IMR-90 (cell line): Measurements from ENCODE around the gene RTF1. TPM values are rescaled to one million over a fixed set of nuclear protein-coding genes. Genes with fewer than 3 reads are reported as not detected.

ENCODE experiments used
- ATAC-seq: fragments of 200-7000 bp; cut with Tn5 transposase; 2 replicates; pipeline ENCODE4 v1.9.1; 2020; ENCODE audit warnings: low read depth, mild to moderate bottlenecking, moderate library complexity
- BruUV-seq: library from RNA; stranded (reverse); fragments of 400-500 nt; replicated peaks from 2 replicates; lab custom pipeline; 2021; lab: Mats Ljungman, UMichigan
- CTCF ChIA-PET: fragments of 300-600 bp; formaldehyde crosslinking; extraction: SDS; loops from one replicate; lab custom pipeline; 2021; ENCODE audit warnings: antibody characterized with exemption; lab: Yijun Ruan, JAX
- POLR2A ChIA-PET: fragments of 300-600 bp; sonication (Branson Sonifier 250); formaldehyde crosslinking; loops from one replicate; lab custom pipeline; 2022; ENCODE audit warnings: antibody characterized with exemption; ENCODE audit not compliant: unreplicated experiment; lab: Charles Lee
- DNase-seq: peaks from one replicate; pipeline ENCODE4 v3.0.0; 2013
- H2AFZ ChIP-seq: replicated peaks from 2 replicates; pipeline ENCODE3; 2013; ENCODE audit warnings: low read length, mild to moderate bottlenecking; ENCODE audit not compliant: poor library complexity
- H2AK5ac ChIP-seq: 2 replicates; pipeline ENCODE4 v1.6.1; 2013; ENCODE audit warnings: low read depth, low read length, inconsistent platforms
- H2AK9ac ChIP-seq: replicated peaks from 2 replicates; pipeline ENCODE3; 2013; ENCODE audit warnings: mild to moderate bottlenecking, low read depth, low read length, moderate library complexity; ENCODE audit not compliant: poor library complexity
- H2BK120ac ChIP-seq: 2 replicates; pipeline ENCODE4 v1.6.1; 2013; ENCODE audit warnings: low read depth, low read length, inconsistent platforms
- H2BK15ac ChIP-seq: 3 replicates; pipeline ENCODE4 v1.6.1; 2013; ENCODE audit warnings: low read depth, low read length, inconsistent platforms
- H2BK20ac ChIP-seq: 2 replicates; pipeline ENCODE4 v1.6.1; 2013; ENCODE audit warnings: low read depth, mild to moderate bottlenecking, inconsistent platforms, low read length, moderate library complexity
- H2BK5ac ChIP-seq: 2 replicates; pipeline ENCODE4 v1.6.1; 2013; ENCODE audit warnings: mild to moderate bottlenecking, low read depth, low read length, inconsistent platforms; ENCODE audit not compliant: poor library complexity, severe bottlenecking
- H3K14ac ChIP-seq: replicated peaks from 2 replicates; pipeline ENCODE4 v1.6.1; 2013; ENCODE audit warnings: low read depth, low read length, inconsistent platforms
- H3K18ac ChIP-seq: 2 replicates; pipeline ENCODE4 v1.6.1; 2013; ENCODE audit warnings: low read depth, low read length, control low read depth
- H3K23ac ChIP-seq: 2 replicates; pipeline ENCODE4 v1.6.1; 2013; ENCODE audit warnings: low read depth, low read length, inconsistent platforms
- H3K27ac ChIP-seq: 2 replicates; pipeline ENCODE4 v1.5.1; 2013; ENCODE audit warnings: mild to moderate bottlenecking, control low read depth, low read length; ENCODE audit not compliant: insufficient read depth
- H3K27me3 ChIP-seq: 2 replicates; pipeline ENCODE4 v1.6.1; 2013; ENCODE audit warnings: low read length; ENCODE audit not compliant: control insufficient read depth, insufficient read depth
- H3K36me3 ChIP-seq: 2 replicates; pipeline ENCODE4 v1.6.1; 2013; ENCODE audit warnings: low read length, mixed read lengths; ENCODE audit not compliant: control insufficient read depth, insufficient read depth
- H3K4ac ChIP-seq: 2 replicates; pipeline ENCODE4 v1.6.1; 2013; ENCODE audit warnings: low read depth, low read length, inconsistent platforms
- H3K4me1 ChIP-seq: 2 replicates; pipeline ENCODE4 v1.6.1; 2013; ENCODE audit warnings: low read length, mixed read lengths; ENCODE audit not compliant: control insufficient read depth, insufficient read depth
- H3K4me2 ChIP-seq: 2 replicates; pipeline ENCODE4 v1.6.1; 2013; ENCODE audit warnings: low read depth, mild to moderate bottlenecking, control low read depth, low read length, moderate library complexity
- H3K4me3 ChIP-seq: 2 replicates; pipeline ENCODE4 v1.5.1; 2013; ENCODE audit warnings: low read depth, mild to moderate bottlenecking, control low read depth, low read length, moderate library complexity; ENCODE audit not compliant: insufficient read depth
- H3K56ac ChIP-seq: 2 replicates; pipeline ENCODE4 v1.6.1; 2013; ENCODE audit warnings: low read length, inconsistent platforms; ENCODE audit not compliant: insufficient read depth; ENCODE audit errors: extremely low read depth
- H3K79me1 ChIP-seq, 2 experiments: 2 replicates each; pipeline ENCODE4 v1.6.1; 2013; ENCODE audit warnings: low read length in 2 of 2, inconsistent platforms in 1 of 2, low read depth in 1 of 2
- H3K9ac ChIP-seq: 2 replicates; pipeline ENCODE4 v1.6.1; 2013; ENCODE audit warnings: low read depth, low read length, control low read depth
- H3K9me1 ChIP-seq: 2 replicates; pipeline ENCODE4 v1.6.1; 2013; ENCODE audit warnings: low read length, inconsistent platforms; ENCODE audit not compliant: insufficient read depth
- H3K9me3 ChIP-seq: 2 replicates; pipeline ENCODE4 v1.6.1; 2013; ENCODE audit warnings: low read length; ENCODE audit not compliant: control insufficient read depth, insufficient read depth
- H4K20me1 ChIP-seq: 2 replicates; pipeline ENCODE4 v1.6.1; 2013; ENCODE audit warnings: low read length, inconsistent platforms; ENCODE audit not compliant: insufficient read depth
- H4K5ac ChIP-seq: 2 replicates; pipeline ENCODE4 v1.6.1; 2013; ENCODE audit warnings: mild to moderate bottlenecking, low read depth, low read length, control low read depth
- H4K8ac ChIP-seq, 2 experiments: 2 replicates each; pipeline ENCODE4 v1.6.1; 2013; ENCODE audit warnings: low read depth in 2 of 2, low read length in 2 of 2, control low read depth in 1 of 2, inconsistent platforms in 1 of 2
- H4K91ac ChIP-seq: 2 replicates; pipeline ENCODE4 v1.6.1; 2013; ENCODE audit warnings: low read depth, low read length, inconsistent platforms; ENCODE audit not compliant: insufficient read depth
- MAZ ChIP-seq: IDR thresholded peaks from 2 replicates; pipeline ENCODE4 v1.6.1; 2012; ENCODE audit warnings: low read depth, mild to moderate bottlenecking, low read length, improper control_type of control experiment, moderate library complexity, borderline replicate concordance
- MXI1 ChIP-seq: IDR thresholded peaks from 2 replicates; pipeline ENCODE4 v1.6.1; 2012; ENCODE audit warnings: low read depth, mild to moderate bottlenecking, low read length, moderate library complexity, borderline replicate concordance
- RCOR1 ChIP-seq: IDR thresholded peaks from 2 replicates; pipeline ENCODE4 v1.6.1; 2012; ENCODE audit warnings: mild to moderate bottlenecking, low read length, improper control_type of control experiment; ENCODE audit not compliant: insufficient replicate concordance
- SMC3 ChIP-seq: fragments of 150-350 bp; IDR thresholded peaks from 2 replicates; pipeline ENCODE4 v1.6.1; 2016; ENCODE audit warnings: low read depth, mild to moderate bottlenecking, antibody characterized with exemption, low read length, moderate library complexity
- WGBS, 2 experiments: methylation state at CpG; one replicate each; pipeline versions ENCODE4 v1.1.5 to v1.1.7; 2013; ENCODE audit warnings: missing lambda C conversion rate in 2 of 2; ENCODE audit not compliant: insufficient read length in 1 of 2; ENCODE audit errors: extremely low coverage in 2 of 2; 5-methylcytosine and 5-hydroxymethylcytosine counted together
- dilution Hi-C: fragments of 300-500 bp; cut with HindIII; formaldehyde crosslinking; loops from one replicate; pipeline ENCODE4 v1.14.3; 2018; ENCODE audit warnings: low sequenced_read_pairs; ENCODE audit not compliant: unreplicated experiment
- in situ Hi-C: fragments of 300-500 bp; cut with MboI; formaldehyde crosslinking; loops from 3 replicates; pipeline ENCODE4 v1.14.3; 2019; ENCODE audit warnings: low sequenced_read_pairs, inconsistent platforms, mixed read lengths
- intact Hi-C: fragments of 100-400 bp; cut with micrococcal nuclease; formaldehyde crosslinking; loops from 2 replicates; pipeline ENCODE4 v1.10.0; 2022
- polyA plus RNA-seq, 3 experiments: library from polyadenylated mRNA; depleted of rRNA; stranded (reverse); fragments of >200 nt; gene quantifications; 2 replicates each; pipeline ENCODE4 v1.2.3, GENCODE V29; 2012; ENCODE audit warnings: low replicate concordance in 1 of 3
- total RNA-seq: library from RNA; depleted of rRNA; stranded (reverse); fragments of >200 nt; gene quantifications from 2 replicates; pipeline ENCODE4 v1.2.3, GENCODE V29; 2012
- TF ChIP-seq, protein P1 (sequence below): conservative IDR thresholded peaks from 2 replicates; pipeline ENCODE4 v1.5.1; 2012; ENCODE audit warnings: mild to moderate bottlenecking, low read depth, low read length, improper control_type of control experiment

RTF1 gene
- total and polyA plus RNA-seq, 2 of the 4 experiments (the other 2 are of a cell fraction) = 15.1 to 24.3 TPM

DNA sequence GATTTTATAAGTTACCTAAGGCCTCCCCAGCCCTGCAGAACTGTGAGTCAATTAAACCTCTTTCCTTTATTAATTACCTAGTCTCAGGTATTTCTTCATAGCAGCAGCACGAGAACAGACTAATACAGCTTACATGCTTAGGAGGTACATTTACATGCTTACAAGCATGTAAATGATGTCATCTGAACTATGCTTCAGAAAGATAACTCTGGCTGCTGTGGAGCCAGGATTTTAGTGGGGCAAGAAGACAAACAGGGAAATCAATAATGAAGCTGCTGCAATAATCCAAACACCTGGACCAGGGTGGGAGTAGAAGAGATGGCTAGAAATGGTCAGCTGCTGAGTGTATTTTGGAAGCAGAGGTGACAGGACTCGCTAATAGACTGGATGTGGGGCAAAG, 24.2 kb upstream of the RTF1 start:
- H3K4me3 ChIP-seq = no peak overlapping the region
- H3K4me1 ChIP-seq = no peaks in the 10 kb centered on the region
- H4K5ac ChIP-seq = no peak overlapping the region
- in situ Hi-C loops = no loop called here
- no peak overlapping the region for H2BK5ac ChIP-seq
- H3K14ac ChIP-seq = no peak overlapping the region
- peaks cover 3 to 8% of the 10 kb centered on the region in 2 experiments; a peak in 3 of 4 replicates for H3K79me1 ChIP-seq
- no peak for ATAC-seq
- no peak overlapping the region for H2AK5ac ChIP-seq
- H4K20me1 ChIP-seq = no peaks in the 10 kb centered on the region
- H4K8ac ChIP-seq = no peak overlapping the region
- H4K91ac ChIP-seq = no peak overlapping the region
- no peak overlapping the region for H2BK20ac ChIP-seq
- 86% methylated on average over 1 of the region's 2 CpGs; no CpG with 5 or more reads in 1 of the 2 experiments for WGBS, 2 experiments
- TF ChIP-seq SMC3 (no peak), MXI1 (no peak), MAZ (no peak), RCOR1 (no peak)
- TF ChIP-seq, protein P1, sequence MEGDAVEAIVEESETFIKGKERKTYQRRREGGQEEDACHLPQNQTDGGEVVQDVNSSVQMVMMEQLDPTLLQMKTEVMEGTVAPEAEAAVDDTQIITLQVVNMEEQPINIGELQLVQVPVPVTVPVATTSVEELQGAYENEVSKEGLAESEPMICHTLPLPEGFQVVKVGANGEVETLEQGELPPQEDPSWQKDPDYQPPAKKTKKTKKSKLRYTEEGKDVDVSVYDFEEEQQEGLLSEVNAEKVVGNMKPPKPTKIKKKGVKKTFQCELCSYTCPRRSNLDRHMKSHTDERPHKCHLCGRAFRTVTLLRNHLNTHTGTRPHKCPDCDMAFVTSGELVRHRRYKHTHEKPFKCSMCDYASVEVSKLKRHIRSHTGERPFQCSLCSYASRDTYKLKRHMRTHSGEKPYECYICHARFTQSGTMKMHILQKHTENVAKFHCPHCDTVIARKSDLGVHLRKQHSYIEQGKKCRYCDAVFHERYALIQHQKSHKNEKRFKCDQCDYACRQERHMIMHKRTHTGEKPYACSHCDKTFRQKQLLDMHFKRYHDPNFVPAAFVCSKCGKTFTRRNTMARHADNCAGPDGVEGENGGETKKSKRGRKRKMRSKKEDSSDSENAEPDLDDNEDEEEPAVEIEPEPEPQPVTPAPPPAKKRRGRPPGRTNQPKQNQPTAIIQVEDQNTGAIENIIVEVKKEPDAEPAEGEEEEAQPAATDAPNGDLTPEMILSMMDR = no peak
- POLR2A ChIA-PET = no interaction called here
- H3K23ac ChIP-seq = no peak overlapping the region
- H2BK15ac ChIP-seq = no peak overlapping the region
- H3K4ac ChIP-seq = no peak overlapping the region
- no peak for DNase-seq
- H3K27me3 ChIP-seq = no peaks in the 10 kb centered on the region
- H3K9me3 ChIP-seq = no peaks in the 10 kb centered on the region
- H3K18ac ChIP-seq = no peak overlapping the region
- no peak overlapping the region for H2AK9ac ChIP-seq
- no peak overlapping the region for H3K9ac ChIP-seq
- H3K4me2 ChIP-seq = no peak overlapping the region
- no peak overlapping the region for H2AFZ ChIP-seq
- dilution Hi-C loops = no loop called here
- intact Hi-C loops = no loop called here
- BruUV-seq = no TSS peak
- H3K56ac ChIP-seq = no peak overlapping the region
- no peak overlapping the region for H3K27ac ChIP-seq
- CTCF ChIA-PET = no interaction called here
- H3K36me3 ChIP-seq = peaks cover 24% of the 10 kb centered on the region
- no peaks in the 10 kb centered on the region for H3K9me1 ChIP-seq
- H2BK120ac ChIP-seq = no peak overlapping the region
